Osteocyte (in vitro differentiated cells): ENCODE data around the gene SH3BP5L. TPM values are rescaled to one million over a fixed set of nuclear protein-coding genes. Genes with fewer than 3 reads are reported as not detected.

Experiments used
- DNase-seq: peaks from one replicate; pipeline ENCODE4 v3.0.0; 2021; ENCODE audit warnings: mixed read lengths; ENCODE audit not compliant: unreplicated experiment; ENCODE audit errors: extremely low spot score
- H3K27ac Mint-ChIP-seq: one replicate; pipeline ENCODE4 v1.8.0; 2021; ENCODE audit warnings: mild to moderate bottlenecking, mixed read lengths; ENCODE audit not compliant: unreplicated experiment
- H3K27me3 Mint-ChIP-seq: one replicate; pipeline ENCODE4 v1.8.0; 2021; ENCODE audit warnings: mixed read lengths; ENCODE audit not compliant: unreplicated experiment
- H3K36me3 Mint-ChIP-seq: one replicate; pipeline ENCODE4 v1.8.0; 2021; ENCODE audit warnings: mixed read lengths; ENCODE audit not compliant: unreplicated experiment
- H3K4me1 Mint-ChIP-seq: one replicate; pipeline ENCODE4 v1.8.0; 2021; ENCODE audit warnings: mixed read lengths; ENCODE audit not compliant: unreplicated experiment
- H3K4me3 Mint-ChIP-seq: one replicate; pipeline ENCODE4 v1.8.0; 2021; ENCODE audit warnings: mild to moderate bottlenecking, moderate library complexity, mixed read lengths; ENCODE audit not compliant: unreplicated experiment
- H3K9me3 Mint-ChIP-seq: one replicate; pipeline ENCODE4 v1.8.0; 2021; ENCODE audit warnings: mixed read lengths; ENCODE audit not compliant: unreplicated experiment
- CTCF ChIP-seq: fragments of 200-600 bp; sonication (generic); IDR thresholded peaks from 2 replicates; pipeline ENCODE4 v1.5.0; 2021; ENCODE audit warnings: antibody characterized with exemption, mild to moderate bottlenecking, moderate library complexity
- total RNA-seq: library from RNA; stranded (reverse); gene quantifications from 2 replicates; pipeline ENCODE4 v1.2.1, GENCODE V29; 2021

The SH3BP5L gene
- total RNA-seq, 1 donor from 2014 or later: 32.4 TPM

DNA sequence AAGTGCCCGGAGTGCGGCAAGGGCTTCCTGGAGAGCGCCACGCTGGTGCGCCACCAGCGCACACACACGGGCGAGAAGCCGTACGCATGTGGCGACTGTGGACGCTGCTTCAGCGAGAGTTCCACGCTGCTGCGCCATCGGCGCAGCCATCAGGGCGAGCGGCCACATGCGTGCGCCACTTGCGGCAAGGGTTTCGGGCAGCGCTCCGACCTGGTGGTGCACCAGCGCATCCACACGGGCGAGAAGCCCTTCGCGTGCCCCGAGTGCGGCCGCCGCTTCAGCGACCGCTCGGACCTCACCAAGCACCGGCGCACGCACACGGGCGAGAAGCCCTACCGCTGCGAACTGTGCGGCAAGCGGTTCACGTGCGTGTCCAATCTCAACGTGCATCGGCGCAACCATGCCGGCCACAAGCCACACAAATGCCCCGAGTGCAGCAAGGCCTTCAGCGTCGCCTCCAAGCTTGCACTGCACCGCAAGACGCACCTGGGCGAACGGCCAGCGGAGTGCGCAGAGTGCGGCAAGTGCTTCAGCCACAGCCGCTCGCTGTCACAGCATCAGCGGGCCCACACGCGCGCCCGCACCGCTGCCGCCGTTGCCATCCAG is 22.3 kb upstream of the SH3BP5L start:
- no peaks in the 10 kb centered on the region for H3K9me3 Mint-ChIP-seq
- H3K4me1 Mint-ChIP-seq: no peaks in the 10 kb centered on the region
- H3K36me3 Mint-ChIP-seq: peaks cover 41% of the 10 kb centered on the region
- no peaks in the 10 kb centered on the region for H3K27me3 Mint-ChIP-seq
- no peak for DNase-seq
- no peak overlapping the region for H3K4me3 Mint-ChIP-seq
- no peak overlapping the region for H3K27ac Mint-ChIP-seq
- TF ChIP-seq CTCF: no peak

DNA sequence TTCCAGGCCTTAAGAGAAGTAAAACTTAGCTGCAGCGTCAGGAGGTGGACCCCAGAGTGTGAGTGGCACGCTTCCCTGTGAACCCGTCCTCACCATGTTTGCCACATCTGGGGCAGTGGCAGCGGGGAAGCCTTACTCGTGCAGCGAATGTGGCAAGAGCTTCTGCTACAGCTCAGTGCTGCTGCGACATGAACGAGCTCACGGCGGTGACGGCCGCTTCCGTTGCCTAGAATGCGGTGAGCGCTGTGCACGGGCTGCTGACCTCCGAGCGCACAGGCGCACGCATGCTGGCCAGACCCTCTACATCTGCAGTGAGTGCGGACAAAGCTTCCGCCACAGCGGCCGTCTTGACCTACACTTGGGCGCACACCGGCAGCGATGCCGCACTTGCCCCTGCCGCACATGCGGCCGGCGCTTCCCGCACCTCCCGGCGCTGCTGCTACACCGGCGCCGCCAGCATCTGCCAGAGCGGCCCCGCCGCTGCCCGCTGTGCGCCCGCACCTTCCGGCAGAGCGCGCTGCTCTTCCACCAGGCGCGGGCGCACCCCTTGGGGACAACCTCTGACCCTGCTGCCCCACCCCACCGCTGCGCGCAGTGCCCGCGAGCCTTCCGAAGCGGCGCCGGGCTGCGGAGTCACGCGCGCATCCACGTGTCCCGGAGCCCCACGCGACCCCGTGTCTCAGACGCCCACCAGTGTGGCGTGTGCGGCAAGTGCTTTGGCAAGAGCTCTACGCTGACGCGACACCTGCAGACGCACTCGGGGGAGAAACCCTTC is 21.7 kb upstream of the SH3BP5L start:
- Mint-ChIP-seq H3K36me3 (peaks cover 41% of the 10 kb centered on the region), H3K27ac (no peak overlapping the region), H3K4me3 (no peak overlapping the region), H3K4me1 (no peaks in the 10 kb centered on the region), H3K9me3 (no peaks in the 10 kb centered on the region), H3K27me3 (no peaks in the 10 kb centered on the region)
- no peak for DNase-seq
- no peak for TF ChIP-seq CTCF

DNA sequence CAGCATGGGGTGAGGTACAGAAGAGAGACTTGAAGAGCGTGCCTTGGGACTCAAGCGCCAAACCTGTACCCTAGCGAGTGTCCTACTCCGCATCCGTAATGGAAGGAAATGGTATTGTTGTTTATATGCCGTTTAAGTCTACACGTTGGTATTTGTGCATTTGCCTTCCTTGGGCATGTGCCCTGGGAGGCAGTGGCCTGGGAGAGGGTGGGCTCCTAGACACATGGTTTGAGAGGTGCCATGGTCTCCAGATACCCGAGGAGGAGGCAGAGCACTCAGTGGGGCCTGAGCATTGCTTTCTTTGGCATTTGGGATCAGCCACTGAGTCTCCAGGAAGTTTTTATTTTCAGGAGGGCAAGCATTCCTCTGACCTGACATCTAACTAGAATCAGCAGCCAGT is 18.8 kb upstream of the SH3BP5L start:
- Mint-ChIP-seq H3K27ac (no peak overlapping the region), H3K27me3 (no peaks in the 10 kb centered on the region), H3K4me3 (no peak overlapping the region), H3K4me1 (peaks cover 8% of the 10 kb centered on the region), H3K9me3 (no peaks in the 10 kb centered on the region), H3K36me3 (peaks cover 33% of the 10 kb centered on the region)
- TF ChIP-seq CTCF: no peak
- no peak for DNase-seq

DNA sequence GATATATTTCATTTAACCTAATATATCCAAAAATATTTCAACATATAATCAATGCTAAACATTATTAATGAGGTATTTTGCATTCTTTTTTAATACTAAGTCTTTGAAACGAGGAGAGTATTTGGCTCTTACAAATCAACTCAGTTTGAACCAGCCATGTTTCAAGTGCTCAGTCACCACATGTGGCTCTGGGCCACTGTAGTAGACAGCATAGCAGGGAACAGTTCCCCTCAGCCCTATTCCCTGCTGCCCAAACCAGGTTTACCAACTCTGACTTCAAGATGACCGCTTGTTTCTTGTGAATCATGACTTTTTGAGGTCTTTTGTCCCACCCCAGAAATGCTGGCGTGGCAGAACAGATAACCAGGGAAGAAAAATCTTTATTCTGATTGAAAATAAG is 18.0 kb upstream of the SH3BP5L start:
- TF ChIP-seq CTCF: no peak
- no peak for DNase-seq
- H3K27ac Mint-ChIP-seq: no peak overlapping the region
- no peaks in the 10 kb centered on the region for H3K27me3 Mint-ChIP-seq
- no peak overlapping the region for H3K4me3 Mint-ChIP-seq
- peaks cover 28% of the 10 kb centered on the region for H3K36me3 Mint-ChIP-seq
- no peaks in the 10 kb centered on the region for H3K9me3 Mint-ChIP-seq
- peaks cover 15% of the 10 kb centered on the region for H3K4me1 Mint-ChIP-seq

- TF ChIP-seq CTCF: no peak
- peaks cover 15% of the 10 kb centered on the region for H3K4me1 Mint-ChIP-seq
- no peak overlapping the region for H3K27ac Mint-ChIP-seq
- peaks cover 22% of the 10 kb centered on the region for H3K36me3 Mint-ChIP-seq
- DNase-seq: no peak
- H3K4me3 Mint-ChIP-seq: no peak overlapping the region
- H3K27me3 Mint-ChIP-seq: no peaks in the 10 kb centered on the region
- H3K9me3 Mint-ChIP-seq: no peaks in the 10 kb centered on the region
Observed at GRCh38 chr1:248842781-248843331, 17.1 kb upstream of the SH3BP5L start.
